Smooth muscle cell (in vitro differentiated cells): ENCODE measurements around the gene ERICH3. TPM values are rescaled to one million over a fixed set of nuclear protein-coding genes. Genes with fewer than 3 reads are reported as not detected.

Experiments used
- DNase-seq: peaks from one replicate; lab custom pipeline; 2025; ENCODE audit not compliant: unreplicated experiment; lab: John Stamatoyannopoulos, UW
- H2AFZ ChIP-seq: fragments of 200-600 bp; sonication (generic); 2 replicates; pipeline ENCODE4 v1.6.0; 2016; ENCODE audit warnings: antibody characterized with exemption, low read depth, mild to moderate bottlenecking
- H3F3A ChIP-seq: fragments of 200-600 bp; sonication (generic); 2 replicates; pipeline ENCODE4 v1.6.0; 2017; ENCODE audit warnings: antibody characterized with exemption, low read depth
- H3K27ac ChIP-seq: fragments of 200-600 bp; sonication (generic); 2 replicates; pipeline ENCODE4 v1.5.1; 2016; ENCODE audit warnings: low read depth, mild to moderate bottlenecking
- H3K27me3 ChIP-seq: fragments of 200-600 bp; sonication (generic); 2 replicates; pipeline ENCODE4 v1.6.1; 2016; ENCODE audit warnings: low read depth, mild to moderate bottlenecking
- H3K36me3 ChIP-seq: fragments of 200-600 bp; sonication (generic); 2 replicates; pipeline ENCODE4 v1.5.1; 2016; ENCODE audit warnings: low read depth
- H3K4me1 ChIP-seq: fragments of 200-600 bp; sonication (generic); 2 replicates; pipeline ENCODE4 v1.5.1; 2016; ENCODE audit warnings: low read depth
- H3K4me2 ChIP-seq: fragments of 200-600 bp; sonication (generic); 2 replicates; pipeline ENCODE4 v1.6.0; 2016; ENCODE audit warnings: mild to moderate bottlenecking
- H3K4me3 ChIP-seq: fragments of 200-600 bp; sonication (generic); 2 replicates; pipeline ENCODE4 v1.5.1; 2016; ENCODE audit warnings: mild to moderate bottlenecking
- H3K79me2 ChIP-seq: fragments of 200-600 bp; sonication (generic); 2 replicates; pipeline ENCODE4 v1.6.0; 2016; ENCODE audit warnings: low read depth, mild to moderate bottlenecking
- H3K9ac ChIP-seq: fragments of 200-600 bp; sonication (generic); 2 replicates; pipeline ENCODE4 v1.6.0; 2016; ENCODE audit warnings: low read depth
- H3K9me3 ChIP-seq: fragments of 200-600 bp; sonication (generic); replicated peaks from 2 replicates; pipeline ENCODE4 v1.5.1; 2016; ENCODE audit warnings: low read depth
- H4K20me1 ChIP-seq: fragments of 200-600 bp; sonication (generic); 2 replicates; pipeline ENCODE4 v1.6.0; 2016; ENCODE audit warnings: low read depth
- WGBS: methylation state at CpG from one replicate; pipeline ENCODE4 v1.1.7; 2016; ENCODE audit warnings: low lambda C conversion rate; 5-methylcytosine and 5-hydroxymethylcytosine counted together
- polyA plus RNA-seq: library from polyadenylated mRNA; unstranded; fragments of >200 nt; fragmentation: Nextera tagmentation; extraction: Ambion mirVana; gene quantifications from 2 replicates; pipeline ENCODE4 v1.2.1, GENCODE V29; 2016
- total RNA-seq: library from RNA; depleted of rRNA; stranded (reverse); fragments of >200 nt; gene quantifications from 2 replicates; pipeline ENCODE4 v1.2.3, GENCODE V29; 2014
- TF ChIP-seq, protein P1 (sequence below): fragments of 200-600 bp; sonication (generic); IDR thresholded peaks from 2 replicates; pipeline ENCODE4 v1.5.1; 2017; ENCODE audit warnings: borderline replicate concordance, mild to moderate bottlenecking, antibody characterized with exemption; ENCODE audit not compliant: insufficient read depth, poor library complexity, severe bottlenecking

ERICH3 gene
- total and polyA plus RNA-seq, 2 experiments from 2014 or later, result not detected

DNA sequence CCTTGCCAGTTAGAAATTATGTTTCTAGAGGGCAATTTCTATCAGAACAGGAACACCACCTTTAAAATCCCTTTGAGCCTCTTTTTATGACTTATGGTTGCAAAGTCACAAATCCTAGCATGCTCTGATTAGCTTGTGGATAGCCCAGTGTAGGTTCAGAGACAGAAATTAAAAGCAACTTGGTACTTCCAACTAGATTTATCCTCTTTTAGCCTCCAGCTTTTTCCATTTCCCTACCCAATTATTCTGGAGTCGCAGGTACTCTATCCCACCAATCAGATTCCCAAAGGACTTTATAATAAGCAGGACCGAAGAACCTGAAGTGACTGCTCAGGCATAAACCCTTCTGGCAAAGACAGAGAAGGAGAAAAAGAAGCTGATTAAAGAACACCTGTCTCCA, 127.8 kb downstream of the ERICH3 start:
- Histone ChIP-seq H3K27ac (no peak overlapping the region), H2AFZ (no peak overlapping the region), H3K36me3 (no peaks in the 10 kb centered on the region), H3K27me3 (no peaks in the 10 kb centered on the region), H4K20me1 (no peaks in the 10 kb centered on the region), H3K79me2 (no peaks in the 10 kb centered on the region), H3F3A (no peaks in the 10 kb centered on the region), H3K9me3 (no peaks in the 10 kb centered on the region), H3K4me1 (no peaks in the 10 kb centered on the region), H3K4me2 (no peak overlapping the region), H3K4me3 (no peak overlapping the region), H3K9ac (no peak overlapping the region)
- TF ChIP-seq, protein P1, sequence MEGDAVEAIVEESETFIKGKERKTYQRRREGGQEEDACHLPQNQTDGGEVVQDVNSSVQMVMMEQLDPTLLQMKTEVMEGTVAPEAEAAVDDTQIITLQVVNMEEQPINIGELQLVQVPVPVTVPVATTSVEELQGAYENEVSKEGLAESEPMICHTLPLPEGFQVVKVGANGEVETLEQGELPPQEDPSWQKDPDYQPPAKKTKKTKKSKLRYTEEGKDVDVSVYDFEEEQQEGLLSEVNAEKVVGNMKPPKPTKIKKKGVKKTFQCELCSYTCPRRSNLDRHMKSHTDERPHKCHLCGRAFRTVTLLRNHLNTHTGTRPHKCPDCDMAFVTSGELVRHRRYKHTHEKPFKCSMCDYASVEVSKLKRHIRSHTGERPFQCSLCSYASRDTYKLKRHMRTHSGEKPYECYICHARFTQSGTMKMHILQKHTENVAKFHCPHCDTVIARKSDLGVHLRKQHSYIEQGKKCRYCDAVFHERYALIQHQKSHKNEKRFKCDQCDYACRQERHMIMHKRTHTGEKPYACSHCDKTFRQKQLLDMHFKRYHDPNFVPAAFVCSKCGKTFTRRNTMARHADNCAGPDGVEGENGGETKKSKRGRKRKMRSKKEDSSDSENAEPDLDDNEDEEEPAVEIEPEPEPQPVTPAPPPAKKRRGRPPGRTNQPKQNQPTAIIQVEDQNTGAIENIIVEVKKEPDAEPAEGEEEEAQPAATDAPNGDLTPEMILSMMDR, result no peak
- no peak for DNase-seq
- 97% methylated on average over 2 of the region's 2 CpGs for WGBS

DNA sequence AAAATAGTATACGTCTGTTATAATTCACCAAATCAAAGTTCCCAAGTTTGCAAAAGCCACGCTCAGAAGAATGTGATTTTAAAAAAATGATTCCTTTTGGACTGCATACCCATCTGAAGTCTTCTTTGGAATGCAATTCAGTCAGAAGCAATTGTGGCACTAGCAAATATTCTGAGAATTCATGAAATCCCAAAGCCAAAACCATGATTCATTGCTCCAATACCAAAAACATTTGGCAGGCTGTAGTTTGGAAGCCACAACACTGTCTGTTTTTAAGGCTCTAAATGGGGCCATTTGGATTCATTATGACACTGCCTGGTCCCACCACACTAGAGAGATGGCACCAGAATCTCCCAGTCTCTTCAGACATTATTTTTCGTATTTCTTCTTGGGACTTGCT, 139.4 kb downstream of the ERICH3 start:
- H3K4me1 ChIP-seq, result no peaks in the 10 kb centered on the region
- no peak overlapping the region for H2AFZ ChIP-seq
- no peak for DNase-seq
- H3F3A ChIP-seq, result no peaks in the 10 kb centered on the region
- no peaks in the 10 kb centered on the region for H4K20me1 ChIP-seq
- H3K9ac ChIP-seq, result no peak overlapping the region
- no peak overlapping the region for H3K4me3 ChIP-seq
- 65% methylated on average over 3 of the region's 3 CpGs for WGBS
- H3K9me3 ChIP-seq, result no peaks in the 10 kb centered on the region
- H3K36me3 ChIP-seq, result no peaks in the 10 kb centered on the region
- no peak overlapping the region for H3K27ac ChIP-seq
- TF ChIP-seq, protein P1, result no peak
- H3K79me2 ChIP-seq, result no peaks in the 10 kb centered on the region
- no peaks in the 10 kb centered on the region for H3K27me3 ChIP-seq
- peak overlapping the region; percentile 11 for H3K4me2 ChIP-seq

DNA sequence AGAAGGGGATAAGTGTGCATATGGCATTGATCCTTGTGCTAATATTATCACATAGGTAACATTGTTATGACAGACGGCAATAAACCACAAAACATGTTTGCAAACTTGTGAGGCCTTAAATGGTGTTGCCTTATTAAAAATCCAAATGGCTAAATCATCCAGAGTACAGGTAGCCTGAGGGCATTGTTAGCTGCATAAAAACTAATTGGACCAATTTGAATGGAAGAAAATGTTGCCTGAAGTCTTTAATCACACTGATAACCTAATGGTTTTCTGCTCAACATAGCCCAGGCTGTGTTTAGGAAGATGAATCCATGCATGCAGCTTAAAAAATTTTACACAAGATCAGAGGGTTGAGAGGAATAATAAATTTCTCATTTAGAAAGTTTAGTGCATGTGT, 141.8 kb downstream of the ERICH3 start:
- 56% methylated on average over 1 of the region's 1 CpG for WGBS
- Histone ChIP-seq H3K4me2 (no peak overlapping the region), H3K4me3 (no peak overlapping the region), H3K9ac (no peak overlapping the region), H3K79me2 (no peaks in the 10 kb centered on the region), H3K27me3 (no peaks in the 10 kb centered on the region), H3F3A (no peaks in the 10 kb centered on the region), H4K20me1 (no peaks in the 10 kb centered on the region), H3K4me1 (no peaks in the 10 kb centered on the region), H3K9me3 (no peaks in the 10 kb centered on the region), H3K36me3 (no peaks in the 10 kb centered on the region), H2AFZ (no peak overlapping the region), H3K27ac (no peak overlapping the region)
- DNase-seq, result no peak
- TF ChIP-seq, protein P1, result no peak

DNA sequence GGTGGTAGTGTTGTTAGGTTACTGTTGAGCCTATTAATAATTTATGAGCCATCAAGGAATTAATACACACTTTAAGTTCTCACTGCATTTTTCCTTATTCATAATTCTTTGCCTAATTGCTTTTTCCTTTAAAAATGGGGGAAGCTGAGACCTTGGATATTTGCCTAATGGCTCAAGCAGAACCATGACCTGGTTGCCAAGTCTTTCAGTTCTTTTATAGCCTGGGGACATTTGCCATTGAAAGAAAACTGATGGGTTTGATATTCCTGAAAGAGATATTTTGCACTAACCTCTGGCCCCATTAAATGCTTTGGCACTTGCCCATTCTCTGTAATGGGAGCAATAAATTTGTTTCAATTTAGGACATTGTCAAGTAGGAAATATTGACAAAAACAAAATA, 142.7 kb downstream of the ERICH3 start:
- no peak overlapping the region for H3K4me2 ChIP-seq
- H3F3A ChIP-seq, result no peaks in the 10 kb centered on the region
- no peaks in the 10 kb centered on the region for H4K20me1 ChIP-seq
- no peak overlapping the region for H3K27ac ChIP-seq
- TF ChIP-seq, protein P1, result no peak
- no peaks in the 10 kb centered on the region for H3K79me2 ChIP-seq
- no peak for DNase-seq
- H2AFZ ChIP-seq, result no peak overlapping the region
- H3K27me3 ChIP-seq, result no peaks in the 10 kb centered on the region
- no peaks in the 10 kb centered on the region for H3K4me1 ChIP-seq
- no peaks in the 10 kb centered on the region for H3K9me3 ChIP-seq
- H3K9ac ChIP-seq, result no peak overlapping the region
- no peaks in the 10 kb centered on the region for H3K36me3 ChIP-seq
- no peak overlapping the region for H3K4me3 ChIP-seq
